ENCODE results near the gene HHAT.

Gene HHAT

DNA sequence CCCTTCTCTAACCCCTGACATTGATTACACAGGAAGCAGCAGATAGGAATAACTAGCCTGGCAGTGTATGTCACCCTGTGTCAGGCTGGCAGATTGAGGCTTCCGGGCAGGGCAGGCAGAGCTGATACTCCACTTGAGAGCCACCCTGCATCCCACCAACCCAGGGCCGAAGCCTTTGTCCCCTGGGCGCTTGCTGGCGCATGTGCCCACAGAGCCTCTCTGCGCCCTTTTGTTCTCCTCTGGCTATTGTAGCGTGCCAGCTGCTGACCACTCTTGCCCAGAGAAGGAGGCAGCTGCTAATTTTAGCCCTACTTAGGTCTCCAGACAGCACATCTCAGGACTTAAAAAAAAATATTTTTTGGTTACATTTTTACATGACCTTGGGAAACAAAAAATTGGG is 304.9 kb downstream of the HHAT start:
- DNase-seq (ENCODE audit: low spot score) = no peak
- no peak for TF ChIP-seq CTCF (IDR thresholded peaks at IDR 0.05; ENCODE audit: borderline replicate concordance, control extremely low read depth, extremely low read depth, insufficient read depth, missing control alignments)

GRCh38 chr1:210635108-210635507 is 306.4 kb downstream of the HHAT start:
- in situ Hi-C loops (cut with MboI; ENCODE audit: low sequenced_read_pairs, unreplicated experiment) = no loop called here
- no peak for TF ChIP-seq CTCF (IDR thresholded peaks at IDR 0.05; ENCODE audit: borderline replicate concordance, control extremely low read depth, extremely low read depth, insufficient read depth, missing control alignments)
- no peak for DNase-seq (ENCODE audit: low spot score)

More for the DNA sequence above, 304.9 kb downstream of the HHAT start:
- in situ Hi-C loops (cut with MboI; ENCODE audit: low sequenced_read_pairs, unreplicated experiment) = no loop called here

DNA sequence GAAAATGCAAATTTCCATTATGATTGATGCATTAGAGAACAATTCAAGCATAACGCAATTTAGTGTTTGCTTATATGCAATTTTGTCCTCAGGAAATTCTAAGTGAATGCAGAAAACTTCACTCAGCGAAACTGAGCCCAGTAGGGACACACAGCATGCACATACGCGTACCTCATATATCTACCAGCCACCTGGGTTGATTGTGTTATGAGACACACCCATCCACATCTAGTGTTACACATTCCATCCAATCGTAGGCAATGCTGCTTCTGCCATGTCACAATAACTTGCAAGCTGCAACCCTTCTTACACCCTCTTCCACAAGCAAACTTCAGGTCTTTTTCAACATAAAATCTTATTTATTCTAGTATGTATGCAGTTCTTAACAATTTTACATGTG is 312.9 kb downstream of the HHAT start:
- no peak for DNase-seq (ENCODE audit: low spot score)
- no peak for TF ChIP-seq CTCF (IDR thresholded peaks at IDR 0.05; ENCODE audit: borderline replicate concordance, control extremely low read depth, extremely low read depth, insufficient read depth, missing control alignments)
- in situ Hi-C loops (cut with MboI; ENCODE audit: low sequenced_read_pairs, unreplicated experiment) = no loop called here

DNA sequence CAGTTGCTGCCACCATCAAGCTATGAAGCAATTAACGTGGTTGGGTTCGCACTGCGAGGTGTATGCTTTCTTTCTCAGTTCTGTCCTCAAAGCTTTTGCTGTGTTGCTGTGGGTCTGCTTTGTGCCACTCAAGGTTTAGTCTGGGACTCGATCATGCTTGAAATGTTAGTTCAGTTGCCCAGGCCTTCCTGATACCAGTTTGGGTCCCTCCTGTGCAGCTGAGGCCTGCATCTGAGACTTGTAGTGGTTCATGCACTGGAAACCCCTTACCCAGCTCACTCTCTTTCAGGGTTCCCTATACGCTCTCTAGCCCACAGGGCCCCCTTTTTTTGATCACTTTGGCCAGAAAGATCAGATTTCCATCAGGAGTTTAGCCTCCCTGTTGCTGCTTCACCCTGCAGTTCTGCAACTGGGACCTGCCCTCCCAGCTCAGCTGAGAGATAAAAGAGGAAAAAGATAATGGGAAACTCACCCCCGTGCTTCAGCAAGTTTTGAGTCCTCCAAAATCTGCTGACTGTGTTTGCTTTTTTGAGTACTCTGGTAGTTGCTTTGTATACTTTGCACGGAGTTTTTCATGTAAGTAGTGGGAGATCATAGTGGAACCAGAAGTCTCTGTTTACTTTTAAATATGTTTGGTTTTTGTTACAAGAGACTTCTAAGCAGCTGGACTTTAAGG is 317.0 kb downstream of the HHAT start:
- no peak for DNase-seq (ENCODE audit: low spot score)
- in situ Hi-C loops (cut with MboI; ENCODE audit: low sequenced_read_pairs, unreplicated experiment) = no loop called here
- no peak for TF ChIP-seq CTCF (IDR thresholded peaks at IDR 0.05; ENCODE audit: borderline replicate concordance, control extremely low read depth, extremely low read depth, insufficient read depth, missing control alignments)

DNA sequence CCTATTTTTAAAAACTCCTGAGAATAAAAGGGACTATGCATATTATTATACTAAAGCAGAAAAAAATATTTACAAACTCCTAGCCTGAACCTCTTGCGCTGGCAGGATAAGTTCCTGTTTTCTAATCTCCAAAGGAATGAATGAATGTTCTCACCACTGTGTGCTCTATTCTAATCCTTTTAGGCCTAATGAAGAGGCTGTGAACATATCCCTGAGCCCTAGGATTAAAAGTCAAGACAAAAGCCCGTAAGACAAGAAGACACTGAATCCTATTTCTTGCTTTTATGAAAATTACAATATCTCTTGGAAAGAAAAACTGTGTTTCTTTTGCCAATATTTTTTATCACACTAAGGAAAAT is 317.5 kb downstream of the HHAT start:
- in situ Hi-C loops (cut with MboI; ENCODE audit: low sequenced_read_pairs, unreplicated experiment) = no loop called here
- no peak for TF ChIP-seq CTCF (IDR thresholded peaks at IDR 0.05; ENCODE audit: borderline replicate concordance, control extremely low read depth, extremely low read depth, insufficient read depth, missing control alignments)
- no peak for DNase-seq (ENCODE audit: low spot score)

DNA sequence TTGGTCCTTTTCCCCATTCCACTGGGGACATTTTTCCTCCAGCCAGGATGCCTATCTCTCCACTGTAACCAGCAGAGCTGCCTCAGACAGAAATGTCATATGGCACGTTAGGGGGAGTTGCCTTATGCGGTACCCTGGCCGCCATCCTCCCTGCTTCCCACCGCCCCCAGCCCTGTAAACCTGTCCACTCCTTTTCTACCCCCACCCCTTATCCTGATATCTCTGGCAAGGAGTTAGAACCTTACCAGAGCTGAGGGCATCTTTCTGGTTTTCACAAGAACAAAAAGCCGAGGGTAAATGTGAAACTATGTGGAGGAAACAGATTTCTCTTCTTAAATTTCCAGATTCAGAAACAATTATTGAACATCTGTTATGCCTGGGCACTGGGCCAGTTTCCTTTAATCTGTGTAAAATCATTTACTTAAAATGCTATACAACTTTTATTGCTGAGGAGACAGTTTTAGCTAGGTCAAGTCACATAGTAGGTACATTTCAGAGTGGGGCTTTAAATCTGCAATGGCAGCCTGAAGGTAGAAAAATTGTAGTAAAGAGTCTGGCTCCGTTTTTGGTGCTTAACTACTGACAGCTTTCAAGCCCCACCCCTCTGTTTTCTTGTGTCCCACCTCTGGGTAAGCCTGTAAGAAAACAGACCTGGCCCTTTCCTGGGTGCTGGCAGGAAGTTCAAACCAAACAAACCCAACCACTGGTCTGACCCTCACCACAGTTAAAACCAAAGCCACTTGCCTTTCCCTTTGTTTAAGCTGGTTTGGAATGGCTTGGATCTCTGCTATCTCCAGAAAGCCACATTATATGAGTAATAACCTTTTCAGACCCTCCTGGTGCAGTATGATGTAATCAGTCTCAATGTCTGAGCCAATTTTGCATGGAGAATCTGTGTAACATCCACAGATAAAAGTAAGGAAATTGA is 319.0 kb downstream of the HHAT start:
- TF ChIP-seq CTCF (IDR thresholded peaks at IDR 0.05; ENCODE audit: borderline replicate concordance, control extremely low read depth, extremely low read depth, insufficient read depth, missing control alignments) = no peak
- no peak for DNase-seq (ENCODE audit: low spot score)
- in situ Hi-C loops (cut with MboI; ENCODE audit: low sequenced_read_pairs, unreplicated experiment) = no loop called here

All from GM13976 (cell line).